Colonic mucosa (tissue), 4 donors: Measurements from ENCODE around the gene DEPDC5. TPM values are rescaled to one million over a fixed set of nuclear protein-coding genes. Genes with fewer than 3 reads are reported as not detected.

ENCODE experiments used
- DNase-seq: peaks from one replicate; pipeline ENCODE4 v3.0.0-alpha.2; 2020
- H3K27ac ChIP-seq: fragments of 200-600 bp; one replicate; pipeline ENCODE4 v1.8.0; 2021
- H3K27me3 ChIP-seq: fragments of 200-600 bp; one replicate; pipeline ENCODE4 v1.8.0; 2021
- H3K36me3 ChIP-seq: fragments of 200-600 bp; one replicate; pipeline ENCODE4 v1.8.0; 2021
- H3K4me1 ChIP-seq: fragments of 200-600 bp; one replicate; pipeline ENCODE4 v1.8.0; 2021; ENCODE audit warnings: mild to moderate bottlenecking
- H3K4me3 ChIP-seq: fragments of 200-600 bp; one replicate; pipeline ENCODE4 v1.8.0; 2021
- H3K9ac ChIP-seq, 2 donors: one replicate each; pipeline ENCODE4 v1.7.0; 2013; ENCODE audit warnings: control low read depth in 2 of 2, low read depth in 2 of 2, low read length in 2 of 2
- H3K9me3 ChIP-seq: fragments of 200-600 bp; one replicate; pipeline ENCODE4 v1.8.0; 2021
- CTCF ChIP-seq: fragments of 200-600 bp; IDR thresholded peaks from one replicate; pipeline ENCODE4 v1.8.0; 2022; ENCODE audit warnings: antibody characterized with exemption, mild to moderate bottlenecking
- intact Hi-C: fragments of 100-400 bp; cut with DNase I; formaldehyde crosslinking; loops from one replicate; pipeline ENCODE4 v1.14.1; 2022
- total RNA-seq, 2 donors: library from RNA; stranded (reverse); fragmentation: NEBNext Ultra II Directional in 1 of 2; extraction: Animal tissue kit (Norgen Biotek cat#: 25700) in 1 of 2; gene quantifications; one replicate each; pipeline ENCODE4 v1.2.1, GENCODE V29; 2021
- donor health status: healthy.
- donor health status: DM: no; HTN: no; CAD: no.
- donor health status: DM: no; HTN: no; CAD: no.

DEPDC5 gene
- total RNA-seq, 2 donors from 2014 or later: 24.6 to 52.7 TPM

- no peak for TF ChIP-seq CTCF
- Histone ChIP-seq H3K4me1 (no peaks in the 10 kb centered on the region), H3K27ac (no peak overlapping the region), H3K9me3 (no peaks in the 10 kb centered on the region), H3K9ac (no peak overlapping the region), H3K27me3 (no peaks in the 10 kb centered on the region), H3K36me3 (no peaks in the 10 kb centered on the region), H3K4me3 (no peak overlapping the region)
- intact Hi-C loops: no loop called here
- no peak for DNase-seq
Measured at GRCh38 chr22:31919730-31920129, 165.9 kb downstream of the DEPDC5 start.

DNA sequence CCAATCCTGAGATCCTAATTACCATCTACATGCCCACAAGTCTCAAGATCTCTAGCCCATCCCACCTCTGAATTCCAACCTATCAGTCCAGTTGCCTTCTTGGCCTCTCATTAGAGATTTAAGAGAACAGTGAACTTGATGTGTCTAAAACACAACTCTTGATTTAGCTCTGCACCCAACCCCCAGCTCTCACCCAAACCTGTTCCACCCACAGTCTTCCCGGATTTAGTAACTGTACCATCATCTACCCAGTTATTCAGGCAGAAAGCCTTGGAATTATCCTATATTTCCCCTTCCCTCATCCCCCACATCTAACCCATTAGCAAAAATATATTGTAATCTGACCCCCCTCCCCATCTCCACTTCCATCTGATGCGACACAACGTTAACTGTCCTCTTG, 166.5 kb downstream of the DEPDC5 start:
- H3K27ac ChIP-seq: no peak overlapping the region
- TF ChIP-seq CTCF: no peak
- intact Hi-C loops: no loop called here
- no peak overlapping the region for H3K9ac ChIP-seq
- H3K27me3 ChIP-seq: no peaks in the 10 kb centered on the region
- H3K4me3 ChIP-seq: no peak overlapping the region
- no peaks in the 10 kb centered on the region for H3K4me1 ChIP-seq
- H3K9me3 ChIP-seq: no peaks in the 10 kb centered on the region
- no peaks in the 10 kb centered on the region for H3K36me3 ChIP-seq
- no peak for DNase-seq

- intact Hi-C loops: no loop called here
- H3K27me3 ChIP-seq: no peaks in the 10 kb centered on the region
- H3K9me3 ChIP-seq: no peaks in the 10 kb centered on the region
- H3K36me3 ChIP-seq: no peaks in the 10 kb centered on the region
- DNase-seq: no peak
- no peak overlapping the region for H3K9ac ChIP-seq
- H3K4me3 ChIP-seq: no peak overlapping the region
- no peaks in the 10 kb centered on the region for H3K4me1 ChIP-seq
- no peak overlapping the region for H3K27ac ChIP-seq
- TF ChIP-seq CTCF: no peak
Measured at GRCh38 chr22:31921106-31921505, 167.3 kb downstream of the DEPDC5 start.

- intact Hi-C loops: no loop called here
- TF ChIP-seq CTCF: no peak
Measured at GRCh38 chr22:31922534-31922933, 168.7 kb downstream of the DEPDC5 start.

GRCh38 chr22:31923136-31923535, 169.3 kb downstream of the DEPDC5 start:
- no peak overlapping the region for H3K27ac ChIP-seq
- intact Hi-C loops: no loop called here
- TF ChIP-seq CTCF: no peak

More at GRCh38 chr22:31922534-31922933, 168.7 kb downstream of the DEPDC5 start:
- no peak overlapping the region for H3K9ac ChIP-seq
- H3K4me1 ChIP-seq: no peaks in the 10 kb centered on the region
- no peaks in the 10 kb centered on the region for H3K36me3 ChIP-seq
- H3K9me3 ChIP-seq: no peaks in the 10 kb centered on the region
- H3K27ac ChIP-seq: no peak overlapping the region
- no peaks in the 10 kb centered on the region for H3K27me3 ChIP-seq
- no peak for DNase-seq
- no peak overlapping the region for H3K4me3 ChIP-seq

DNA sequence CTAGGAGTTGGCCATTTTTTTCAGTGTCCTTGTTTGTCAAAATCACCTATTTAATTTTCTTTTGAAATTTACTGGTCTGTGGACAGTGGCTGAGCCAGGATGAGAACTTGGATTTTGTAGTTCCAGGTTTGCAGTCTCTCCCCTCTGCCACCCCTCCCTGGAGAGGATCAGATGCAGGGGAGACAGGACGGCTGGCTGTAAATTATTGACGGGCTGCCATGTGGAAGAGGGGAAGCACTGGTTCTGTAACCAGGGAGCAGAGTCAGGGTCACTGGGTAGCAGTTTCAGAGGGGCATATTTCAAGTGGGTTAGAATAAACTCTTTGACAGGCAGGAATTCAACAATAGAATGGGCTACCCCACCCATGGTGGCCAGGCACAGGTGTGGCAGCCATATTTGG, 169.9 kb downstream of the DEPDC5 start:
- DNase-seq: no peak
- H3K4me1 ChIP-seq: no peaks in the 10 kb centered on the region
- H3K27ac ChIP-seq: no peak overlapping the region
- no peak overlapping the region for H3K4me3 ChIP-seq
- H3K27me3 ChIP-seq: no peaks in the 10 kb centered on the region
- intact Hi-C loops: no loop called here
- no peak overlapping the region for H3K9ac ChIP-seq
- H3K9me3 ChIP-seq: no peaks in the 10 kb centered on the region
- no peaks in the 10 kb centered on the region for H3K36me3 ChIP-seq
- TF ChIP-seq CTCF: no peak

More at GRCh38 chr22:31923136-31923535, 169.3 kb downstream of the DEPDC5 start:
- H3K27me3 ChIP-seq: no peaks in the 10 kb centered on the region
- no peak overlapping the region for H3K4me3 ChIP-seq
- no peaks in the 10 kb centered on the region for H3K9me3 ChIP-seq
- DNase-seq: peak; percentile 29
- H3K4me1 ChIP-seq: no peaks in the 10 kb centered on the region
- no peak overlapping the region for H3K9ac ChIP-seq
- H3K36me3 ChIP-seq: no peaks in the 10 kb centered on the region
